ENCODE data around the gene SLC11A1.

DNA sequence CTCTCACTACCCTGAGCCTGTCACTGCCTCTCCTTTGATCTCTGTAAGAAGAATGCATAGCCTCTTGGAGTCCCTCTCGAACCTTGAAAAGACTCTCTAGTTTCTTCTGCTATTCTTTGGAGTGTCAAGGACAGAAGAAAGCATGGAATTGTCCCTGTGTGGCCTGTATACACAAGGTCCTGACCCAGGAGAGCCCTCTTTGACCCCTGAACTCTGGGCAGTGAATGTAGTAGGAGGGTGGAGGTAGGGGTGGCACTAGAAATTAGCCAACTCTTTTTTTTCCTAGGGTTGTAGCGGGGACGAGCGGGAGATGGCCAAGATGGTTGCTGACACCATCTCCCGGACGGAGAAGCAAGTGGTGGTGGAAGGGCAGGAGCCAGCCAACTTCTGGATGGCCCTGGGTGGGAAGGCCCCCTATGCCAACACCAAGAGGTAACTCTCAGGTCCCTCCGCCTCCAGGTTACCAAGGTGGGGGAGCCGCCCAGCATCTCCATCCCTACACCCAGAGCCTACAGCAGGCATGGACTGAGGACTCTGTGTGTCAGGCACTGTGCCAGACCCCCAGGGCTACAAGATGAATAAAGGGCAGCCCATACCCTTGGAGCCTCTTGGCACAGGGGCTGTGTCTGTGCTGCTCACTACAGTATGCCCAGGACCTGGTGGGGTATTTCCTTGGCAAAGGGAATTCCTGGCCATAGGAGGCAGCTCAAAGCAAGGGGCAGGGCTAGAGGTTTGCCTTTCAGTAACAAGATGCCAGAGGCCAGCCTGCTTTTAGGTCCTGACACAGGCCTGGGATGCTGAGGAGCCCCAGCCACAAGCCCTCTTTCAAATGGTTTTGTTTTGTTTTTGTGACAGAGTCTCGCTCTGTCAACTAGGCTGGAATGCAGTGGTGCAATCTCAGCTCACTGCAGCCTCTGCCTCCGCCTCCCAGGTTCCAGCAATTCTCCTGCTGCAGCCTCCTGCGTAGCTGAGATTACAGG is 53.2 kb downstream of the SLC11A1 start:
- TF ChIP-seq GATA2 (IDR thresholded peaks at IDR 0.05; ENCODE audit: low read depth, low read length) (no peak), GATA3 (IDR thresholded peaks at IDR 0.05; ENCODE audit: low read depth, low read length) (no peak)

All from SH-SY5Y (cell line).